Colonic mucosa (tissue), 4 donors: Measurements from ENCODE around the gene RHEBL1. TPM values are rescaled to one million over a fixed set of nuclear protein-coding genes. Genes with fewer than 3 reads are reported as not detected.

Experiments used
- DNase-seq: peaks from one replicate; pipeline ENCODE4 v3.0.0-alpha.2; 2020
- H3K27ac ChIP-seq: fragments of 200-600 bp; one replicate; pipeline ENCODE4 v1.8.0; 2021
- H3K27me3 ChIP-seq: fragments of 200-600 bp; one replicate; pipeline ENCODE4 v1.8.0; 2021
- H3K36me3 ChIP-seq: fragments of 200-600 bp; one replicate; pipeline ENCODE4 v1.8.0; 2021
- H3K4me1 ChIP-seq: fragments of 200-600 bp; one replicate; pipeline ENCODE4 v1.8.0; 2021; ENCODE audit warnings: mild to moderate bottlenecking
- H3K4me3 ChIP-seq: fragments of 200-600 bp; one replicate; pipeline ENCODE4 v1.8.0; 2021
- H3K9ac ChIP-seq, 2 donors: one replicate each; pipeline ENCODE4 v1.7.0; 2013; ENCODE audit warnings: control low read depth in 2 of 2, low read depth in 2 of 2, low read length in 2 of 2
- H3K9me3 ChIP-seq: fragments of 200-600 bp; one replicate; pipeline ENCODE4 v1.8.0; 2021
- CTCF ChIP-seq: fragments of 200-600 bp; IDR thresholded peaks from one replicate; pipeline ENCODE4 v1.8.0; 2022; ENCODE audit warnings: antibody characterized with exemption, mild to moderate bottlenecking
- intact Hi-C: fragments of 100-400 bp; cut with DNase I; formaldehyde crosslinking; loops from one replicate; pipeline ENCODE4 v1.14.1; 2022
- total RNA-seq, 2 donors: library from RNA; stranded (reverse); fragmentation: NEBNext Ultra II Directional in 1 of 2; extraction: Animal tissue kit (Norgen Biotek cat#: 25700) in 1 of 2; gene quantifications; one replicate each; pipeline ENCODE4 v1.2.1, GENCODE V29; 2021
- donor health status: healthy.
- donor health status: DM: no; HTN: no; CAD: no.
- donor health status: DM: no; HTN: no; CAD: no.

Gene RHEBL1
- total RNA-seq, 2 donors from 2014 or later, result 0.27 to 0.32 TPM

GRCh38 chr12:49032276-49032675 lies 37.5 kb downstream of the RHEBL1 start:
- H3K4me1 ChIP-seq, result no peaks in the 10 kb centered on the region
- H3K27ac ChIP-seq, result no peak overlapping the region
- no peak overlapping the region for H3K9ac ChIP-seq
- DNase-seq, result no peak
- no peaks in the 10 kb centered on the region for H3K27me3 ChIP-seq
- TF ChIP-seq CTCF, result no peak
- H3K9me3 ChIP-seq, result no peaks in the 10 kb centered on the region
- intact Hi-C loops, result no loop called here
- no peak overlapping the region for H3K4me3 ChIP-seq
- H3K36me3 ChIP-seq, result peaks cover 11% of the 10 kb centered on the region

- H3K27me3 ChIP-seq, result no peaks in the 10 kb centered on the region
- H3K4me1 ChIP-seq, result no peaks in the 10 kb centered on the region
- intact Hi-C loops, result no loop called here
- DNase-seq, result no peak
- H3K4me3 ChIP-seq, result no peak overlapping the region
- TF ChIP-seq CTCF, result no peak
- H3K36me3 ChIP-seq, result peaks cover 6% of the 10 kb centered on the region
- no peak overlapping the region for H3K27ac ChIP-seq
- no peak overlapping the region for H3K9ac ChIP-seq
- H3K9me3 ChIP-seq, result no peaks in the 10 kb centered on the region
Observed at GRCh38 chr12:49031573-49032161, 38.1 kb downstream of the RHEBL1 start.

- Histone ChIP-seq H3K9ac (no peak overlapping the region), H3K27ac (no peak overlapping the region)
- TF ChIP-seq CTCF, result no peak
Observed at GRCh38 chr12:49030714-49031572, 38.8 kb downstream of the RHEBL1 start.

GRCh38 chr12:49030119-49030518 lies 39.7 kb downstream of the RHEBL1 start:
- TF ChIP-seq CTCF, result no peak
- Histone ChIP-seq H3K36me3 (peaks cover 17% of the 10 kb centered on the region), H3K4me1 (no peaks in the 10 kb centered on the region), H3K9me3 (no peaks in the 10 kb centered on the region), H3K9ac (no peak overlapping the region), H3K27ac (no peak overlapping the region), H3K27me3 (no peaks in the 10 kb centered on the region), H3K4me3 (no peak overlapping the region)
- no peak for DNase-seq
- intact Hi-C loops, result no loop called here

More at GRCh38 chr12:49030714-49031572, 38.8 kb downstream of the RHEBL1 start:
- DNase-seq, result no peak
- Histone ChIP-seq H3K4me1 (no peaks in the 10 kb centered on the region), H3K9me3 (no peaks in the 10 kb centered on the region), H3K27me3 (no peaks in the 10 kb centered on the region), H3K4me3 (no peak overlapping the region), H3K36me3 (peaks cover 11% of the 10 kb centered on the region)
- intact Hi-C loops, result no loop called here

- no peak overlapping the region for H3K4me3 ChIP-seq
- no peak for TF ChIP-seq CTCF
- H3K4me1 ChIP-seq, result no peaks in the 10 kb centered on the region
- peaks cover 21% of the 10 kb centered on the region for H3K36me3 ChIP-seq
- no peak for DNase-seq
- H3K9me3 ChIP-seq, result no peaks in the 10 kb centered on the region
- H3K27me3 ChIP-seq, result no peaks in the 10 kb centered on the region
- no peak overlapping the region for H3K9ac ChIP-seq
- no peak overlapping the region for H3K27ac ChIP-seq
- intact Hi-C loops, result no loop called here
Observed at GRCh38 chr12:49028666-49029275, 41.0 kb downstream of the RHEBL1 start.
